ENCODE results near the gene TLK2. TPM values are rescaled to one million over a fixed set of nuclear protein-coding genes. Genes with fewer than 3 reads are reported as not detected.
"Not testable (repeated sequence)": the region's sequence is repeated elsewhere in the genome, so short reads cannot be mapped to it uniquely, and the experiment has no call there.

Gene TLK2
- 10 to 100 TPM; 58.8 to 72.6 (median 68.8) TPM for polyA plus RNA-seq (ENCODE audit: insufficient read length in 4 of 4)

DNA sequence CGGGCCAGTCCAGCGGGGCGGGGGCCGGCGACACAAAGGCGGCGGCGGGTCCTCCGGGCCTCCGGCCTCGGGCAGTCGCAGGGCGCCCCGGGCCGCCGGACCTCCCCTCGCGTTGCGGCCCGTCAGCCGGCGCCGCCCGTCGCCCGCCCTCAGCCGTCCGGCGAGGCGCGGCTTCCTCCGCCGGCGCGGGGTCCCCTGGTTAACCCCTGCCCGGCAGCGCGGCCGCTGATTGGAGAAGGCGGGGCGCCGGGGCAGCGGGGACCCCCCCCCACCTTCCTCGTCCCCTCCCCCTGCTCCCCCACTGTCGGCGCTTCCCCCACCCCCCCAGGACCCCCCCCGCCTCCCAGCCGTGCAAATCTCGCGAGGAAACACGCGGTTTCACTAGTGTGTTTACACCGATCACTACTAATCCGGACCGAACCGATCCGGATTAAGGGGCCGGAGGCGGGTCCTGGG is at the start of gene TLK2:
Gene TLK2, plus strand, starts transcription at position 402 of the 456 bp plus-strand sequence. CDS start 2,301 bp downstream, outside the sequence.
- peak; percentile 56 to 73 (median 66) for DNase-seq (ENCODE audit: low read depth in 4 of 4, low spot score in 3 of 4)

DNA sequence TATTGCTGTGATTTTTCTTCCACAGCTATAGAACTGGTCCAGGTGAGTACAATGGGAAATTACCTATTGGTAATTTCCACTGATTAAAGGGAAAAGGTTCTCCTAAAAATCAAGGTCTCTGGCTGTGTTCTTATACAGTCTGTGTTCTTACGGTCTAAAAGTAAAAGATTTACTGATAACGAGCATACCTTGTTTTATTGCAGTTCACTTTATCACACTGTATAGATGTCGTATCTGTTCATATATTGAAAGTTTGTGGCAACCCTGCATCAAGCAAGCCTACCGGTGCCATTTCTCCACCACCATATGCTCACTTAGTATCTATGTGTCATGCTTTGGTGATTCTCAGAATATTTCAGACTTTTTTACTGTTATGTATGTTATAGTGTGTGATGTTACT is 43.4 kb upstream of the TLK2 start:
- not testable (repeated sequence) for DNase-seq (ENCODE audit: low read depth in 4 of 4, low spot score in 3 of 4)

DNA sequence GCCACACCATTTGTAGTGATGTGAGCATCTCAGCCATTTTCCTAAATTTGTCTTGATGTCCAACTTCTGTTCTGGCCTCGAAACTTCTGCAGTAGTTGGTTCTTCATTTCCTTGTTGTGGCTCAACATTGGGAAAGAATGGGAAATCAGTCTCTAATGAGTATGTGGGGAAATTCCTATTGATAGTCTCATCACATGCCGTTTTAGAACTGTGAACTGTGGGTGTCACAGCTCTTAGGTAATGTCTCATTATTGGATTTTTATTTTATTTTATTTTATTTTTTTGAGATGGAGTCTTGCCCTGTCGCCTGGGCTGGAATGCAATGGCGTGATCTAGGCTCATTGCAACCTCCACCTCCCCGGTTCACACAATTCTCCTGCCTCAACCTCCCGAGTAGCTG is 37.4 kb upstream of the TLK2 start:
- not testable (repeated sequence) for DNase-seq (ENCODE audit: low read depth in 4 of 4, low spot score in 3 of 4)

- DNase-seq (ENCODE audit: low read depth in 4 of 4, low spot score in 3 of 4) = no peak
Observed at GRCh38 chr17:62444063-62444462, 34.6 kb upstream of the TLK2 start.

GRCh38 chr17:62445791-62446190 is 32.8 kb upstream of the TLK2 start:
- not testable (repeated sequence) for DNase-seq (ENCODE audit: low read depth in 4 of 4, low spot score in 3 of 4)

GRCh38 chr17:62452195-62452594 is 26.4 kb upstream of the TLK2 start:
- not testable (repeated sequence) for DNase-seq (ENCODE audit: low read depth in 4 of 4, low spot score in 3 of 4)

GRCh38 chr17:62453041-62453440 is 25.6 kb upstream of the TLK2 start:
- not testable (repeated sequence) for DNase-seq (ENCODE audit: low read depth in 4 of 4, low spot score in 3 of 4)

DNA sequence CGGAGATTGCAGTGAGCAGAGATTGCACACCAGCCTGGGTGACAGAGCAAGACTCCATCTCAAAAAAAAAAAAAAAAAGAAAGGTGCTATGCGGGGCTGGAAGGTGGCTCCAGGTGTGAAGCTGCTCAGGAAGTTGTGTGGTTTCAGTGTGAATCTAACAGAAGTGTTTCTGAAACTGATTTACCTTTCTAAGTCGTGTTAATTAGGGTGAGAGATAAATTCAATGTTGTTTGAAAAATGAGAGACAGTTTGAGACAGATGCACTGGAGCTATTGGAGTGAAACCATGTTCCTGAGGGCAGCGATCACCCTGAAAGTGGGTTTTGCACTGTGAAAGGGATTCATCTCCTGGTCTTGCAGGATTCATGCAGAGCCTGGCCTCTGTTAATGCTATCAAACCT is 25.0 kb upstream of the TLK2 start:
- DNase-seq (ENCODE audit: low read depth in 4 of 4, low spot score in 3 of 4) = not testable (repeated sequence)

GRCh38 chr17:62454111-62454510 is 24.5 kb upstream of the TLK2 start:
- DNase-seq (ENCODE audit: low read depth in 4 of 4, low spot score in 3 of 4) = not testable (repeated sequence)

GRCh38 chr17:62456016-62456415 is 22.6 kb upstream of the TLK2 start:
- no peak for DNase-seq (ENCODE audit: low read depth in 4 of 4, low spot score in 3 of 4)

DNA sequence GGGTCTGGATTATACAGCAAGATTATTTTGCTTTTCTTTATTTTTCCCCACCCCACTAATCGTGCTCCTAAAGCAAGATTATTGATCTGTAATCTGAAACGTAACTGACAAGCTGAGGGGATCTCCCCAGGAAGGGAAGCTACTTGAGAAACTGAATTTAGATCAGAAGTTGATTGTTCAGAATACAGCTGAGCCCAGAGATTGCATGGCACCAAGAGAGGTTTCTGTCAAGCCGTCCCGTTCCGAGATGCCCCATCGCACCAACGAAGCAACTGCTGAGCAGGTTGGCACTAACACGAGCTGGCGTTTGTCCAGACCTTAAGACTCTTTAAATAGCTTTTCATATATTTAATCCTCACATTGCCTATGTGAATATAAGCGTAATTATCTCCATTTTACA is 20.1 kb upstream of the TLK2 start:
- DNase-seq (ENCODE audit: low read depth in 4 of 4, low spot score in 3 of 4) = not testable (repeated sequence)

DNA sequence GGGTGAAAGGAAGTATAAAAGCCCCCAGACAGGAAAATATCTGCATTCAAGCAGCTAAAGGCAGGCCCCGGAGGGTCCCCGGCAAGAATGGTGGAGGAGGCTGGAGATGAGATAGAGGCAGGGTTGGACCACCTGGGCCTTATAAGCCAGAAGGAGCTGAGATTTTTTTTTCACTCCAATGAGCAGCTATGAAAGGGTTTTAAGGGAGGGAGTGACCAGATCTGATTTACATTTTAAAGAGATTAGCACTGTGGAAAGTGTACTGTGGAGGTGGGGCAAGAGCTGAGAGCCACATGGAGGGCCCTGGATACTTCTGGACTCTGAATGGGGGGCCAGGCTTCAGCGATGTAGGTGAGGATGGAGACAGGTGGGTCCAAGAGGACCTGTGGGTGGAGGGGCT is 14.2 kb upstream of the TLK2 start:
- not testable (repeated sequence) for DNase-seq (ENCODE audit: low read depth in 4 of 4, low spot score in 3 of 4)

- DNase-seq (ENCODE audit: low read depth in 4 of 4, low spot score in 3 of 4) = not testable (repeated sequence)
Observed at GRCh38 chr17:62465271-62465670, 13.4 kb upstream of the TLK2 start.

DNA sequence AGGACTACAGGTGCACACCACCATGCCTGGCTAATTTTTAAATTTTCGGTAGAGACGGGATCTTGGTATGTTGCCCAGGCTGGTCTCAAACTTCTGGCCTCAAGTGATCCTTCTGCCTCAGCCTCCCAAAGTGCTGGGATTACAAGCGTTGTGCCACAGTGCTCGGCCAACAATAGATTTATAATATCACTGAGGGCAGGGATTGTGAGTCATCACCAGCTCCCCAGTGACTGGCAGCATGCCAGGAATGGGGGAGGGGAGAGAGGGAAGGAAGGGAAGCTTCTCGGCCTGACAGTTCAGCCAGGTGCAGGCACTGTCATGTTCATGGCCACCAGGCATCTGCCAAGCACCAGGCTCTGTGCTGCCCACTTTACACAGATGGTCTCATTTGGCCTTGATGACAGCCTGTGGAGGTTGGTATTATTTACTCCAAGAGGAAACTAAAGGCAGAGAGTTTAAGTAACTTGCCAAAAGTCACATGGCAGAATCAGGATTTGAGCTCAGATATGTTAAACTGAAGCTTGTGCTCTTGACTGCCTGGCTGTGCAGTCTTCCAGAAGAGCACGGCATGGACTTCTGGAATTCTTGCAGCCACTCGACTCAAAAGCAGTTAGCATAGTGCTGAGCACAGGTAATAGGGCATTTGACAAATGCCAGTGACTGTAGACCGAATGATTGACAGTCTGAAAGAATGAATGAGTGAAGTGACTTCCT is 7.8 kb upstream of the TLK2 start:
- peak in 1 of 4 donors; percentile 5 for DNase-seq (ENCODE audit: low read depth in 4 of 4, low spot score in 3 of 4)

- not testable (repeated sequence) for DNase-seq (ENCODE audit: low read depth in 4 of 4, low spot score in 3 of 4)
Observed at GRCh38 chr17:62471380-62471880, 7.2 kb upstream of the TLK2 start.

- not testable (repeated sequence) for DNase-seq (ENCODE audit: low read depth in 4 of 4, low spot score in 3 of 4)
Observed at GRCh38 chr17:62473030-62473982, 5.3 kb upstream of the TLK2 start.

DNA sequence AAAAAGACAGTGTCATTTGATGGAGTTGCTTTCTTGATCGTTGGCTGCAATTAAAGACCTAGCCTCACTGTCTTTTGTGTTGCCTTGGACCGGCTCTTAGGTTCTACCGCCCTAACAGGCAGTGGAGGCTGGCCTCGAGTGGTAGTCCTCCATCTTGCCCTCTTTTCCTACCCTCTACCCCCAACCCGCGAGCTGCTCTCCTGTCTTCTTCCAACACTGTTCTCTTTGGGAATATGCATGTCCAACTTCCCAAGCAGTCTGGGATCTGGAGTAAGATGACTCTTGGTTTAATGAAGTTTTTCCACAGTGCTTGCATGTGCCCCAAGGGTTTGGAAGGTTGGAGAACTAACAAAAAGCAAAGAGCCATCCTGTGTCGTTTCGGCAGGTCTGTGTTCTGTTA is 1.5 kb upstream of the TLK2 start:
- not testable (repeated sequence) for DNase-seq (ENCODE audit: low read depth in 4 of 4, low spot score in 3 of 4)

- DNase-seq (ENCODE audit: low read depth in 4 of 4, low spot score in 3 of 4) = peak in 1 of 4 donors; percentile 8
Observed at GRCh38 chr17:62477718-62478408, 762 bp upstream of the TLK2 start.

- peak in 1 of 4 donors; percentile 26 for DNase-seq (ENCODE audit: low read depth in 4 of 4, low spot score in 3 of 4)
Observed at GRCh38 chr17:62478880-62479638, 434 bp downstream of the TLK2 start.
